GM12891 (cell line): ENCODE data around the gene DMD.

Source experiments
- DNase-seq: peaks from one replicate; pipeline ENCODE4 v3.0.0; 2011; ENCODE audit warnings: low spot score; ENCODE audit not compliant: insufficient read length
- FAIRE-seq: peaks from 2 replicates; lab custom pipeline; 2011; peaks lifted over from hg19 to GRCh38; lab: Jason Lieb, UNC
- PAX5 ChIP-seq: IDR thresholded peaks from 2 replicates; pipeline ENCODE4 v1.6.1; 2011; ENCODE audit warnings: low read length, moderate library complexity, mild to moderate bottlenecking; ENCODE audit not compliant: insufficient read depth, severe bottlenecking
- POLR2A ChIP-seq: IDR thresholded peaks from 2 replicates; pipeline ENCODE4 v1.6.1; 2011; ENCODE audit warnings: low read depth, low read length, control low read depth
- POLR2AphosphoS5 ChIP-seq: IDR thresholded peaks from 2 replicates; pipeline ENCODE4 v1.6.1; 2011; ENCODE audit warnings: low read depth, low read length, control low read depth
- POU2F2 ChIP-seq: IDR thresholded peaks from 2 replicates; pipeline ENCODE4 v1.6.1; 2011; ENCODE audit warnings: low read depth, mild to moderate bottlenecking, control low read depth, low read length, moderate library complexity
- SPI1 ChIP-seq: IDR thresholded peaks from 2 replicates; pipeline ENCODE4 v1.6.1; 2011; ENCODE audit warnings: low read depth, low read length, control low read depth
- TAF1 ChIP-seq: IDR thresholded peaks from 2 replicates; pipeline ENCODE4 v1.6.1; 2011; ENCODE audit warnings: low read depth, low read length, control low read depth

The DMD gene

GRCh38 chrX:31355206-31355955 is 1856.0 kb downstream of the DMD start:
- FAIRE-seq = no peak
- TF ChIP-seq TAF1 (no peak), POLR2AphosphoS5 (no peak), SPI1 (no peak), POLR2A (no peak), POU2F2 (no peak), PAX5 (no peak)
- DNase-seq = no peak

- FAIRE-seq = no peak
- no peak for DNase-seq
- TF ChIP-seq TAF1 (no peak), POLR2AphosphoS5 (no peak), SPI1 (no peak), POU2F2 (no peak), PAX5 (no peak), POLR2A (no peak)
Measured at GRCh38 chrX:31353095-31353494, 1858.3 kb downstream of the DMD start.

- DNase-seq = no peak
- FAIRE-seq = no peak
- TF ChIP-seq POLR2A (no peak), TAF1 (no peak), SPI1 (no peak), PAX5 (no peak), POLR2AphosphoS5 (no peak), POU2F2 (no peak)
Measured at GRCh38 chrX:31350808-31351074, 1860.6 kb downstream of the DMD start.

- TF ChIP-seq POLR2AphosphoS5 = no peak
- no peak for TF ChIP-seq PAX5
- TF ChIP-seq TAF1 = no peak
- no peak for TF ChIP-seq POU2F2
- no peak for TF ChIP-seq POLR2A
- TF ChIP-seq SPI1 = no peak
- no peak for DNase-seq
- no peak for FAIRE-seq
Measured at GRCh38 chrX:31349515-31349914, 1861.8 kb downstream of the DMD start.

- TF ChIP-seq POLR2A = no peak
- TF ChIP-seq POLR2AphosphoS5 = no peak
- no peak for TF ChIP-seq POU2F2
- TF ChIP-seq SPI1 = no peak
- TF ChIP-seq TAF1 = no peak
- no peak for TF ChIP-seq PAX5
- no peak for FAIRE-seq
- no peak for DNase-seq
Measured at GRCh38 chrX:31340587-31340986, 1870.8 kb downstream of the DMD start.

- no peak for DNase-seq
- no peak for FAIRE-seq
- no peak for TF ChIP-seq SPI1
- no peak for TF ChIP-seq POLR2AphosphoS5
- no peak for TF ChIP-seq POU2F2
Measured at GRCh38 chrX:31338991-31339350, 1872.4 kb downstream of the DMD start.

GRCh38 chrX:31337332-31337731 is 1874.0 kb downstream of the DMD start:
- TF ChIP-seq POLR2A (no peak), POU2F2 (no peak), POLR2AphosphoS5 (no peak), PAX5 (no peak), SPI1 (no peak), TAF1 (no peak)
- FAIRE-seq = no peak
- no peak for DNase-seq

- DNase-seq = no peak
- TF ChIP-seq TAF1 (no peak), PAX5 (no peak), SPI1 (no peak), POLR2A (no peak)
- FAIRE-seq = no peak
Measured at GRCh38 chrX:31336419-31336818, 1874.9 kb downstream of the DMD start.

GRCh38 chrX:31334997-31335396 is 1876.4 kb downstream of the DMD start:
- no peak for DNase-seq
- no peak for TF ChIP-seq POU2F2
- no peak for TF ChIP-seq SPI1
- no peak for TF ChIP-seq POLR2AphosphoS5
- TF ChIP-seq POLR2A = no peak
- no peak for TF ChIP-seq PAX5
- TF ChIP-seq TAF1 = no peak
- no peak for FAIRE-seq

- TF ChIP-seq POLR2A (no peak), POLR2AphosphoS5 (no peak), TAF1 (no peak), POU2F2 (no peak), SPI1 (no peak), PAX5 (no peak)
- DNase-seq = no peak
Measured at GRCh38 chrX:31333165-31333831, 1878.1 kb downstream of the DMD start.

More at GRCh38 chrX:31333165-31333831, 1878.1 kb downstream of the DMD start:
- no peak for FAIRE-seq
